ENCODE measurements around the gene PHC2. TPM values are rescaled to one million over a fixed set of nuclear protein-coding genes. Genes with fewer than 3 reads are reported as not detected.

The PHC2 gene
- total RNA-seq, 1 donor from 2014 or later, result 91.5 TPM

- H3K27ac Mint-ChIP-seq (ENCODE audit: unreplicated experiment), result no peak overlapping the region
- no peaks in the 10 kb centered on the region for H3K9me3 Mint-ChIP-seq (ENCODE audit: low read depth)
- DNase-seq (ENCODE audit: low spot score), result peak; percentile 72
- H3K4me1 Mint-ChIP-seq (ENCODE audit: low read depth), result peaks cover 11% of the 10 kb centered on the region
- H3K36me3 Mint-ChIP-seq (ENCODE audit: low read depth), result peaks cover 26% of the 10 kb centered on the region
- no peak for TF ChIP-seq CTCF (IDR thresholded peaks at IDR 0.05)
- no peak overlapping the region for H3K4me3 Mint-ChIP-seq (ENCODE audit: unreplicated experiment)
- H3K27me3 Mint-ChIP-seq (ENCODE audit: low read depth), result no peaks in the 10 kb centered on the region
Measured at GRCh38 chr1:33321178-33321577, 109.7 kb downstream of the PHC2 start.

GRCh38 chr1:33320619-33321165 lies 110.2 kb downstream of the PHC2 start, which contains the start of gene A3GALT2:
TSS of gene A3GALT2 (minus strand) at chr1:33321098. CDS start at chr1:33321098, 0 bp downstream.
- H3K4me1 Mint-ChIP-seq (ENCODE audit: low read depth), result peaks cover 15% of the 10 kb centered on the region
- peak; percentile 55 for DNase-seq (ENCODE audit: low spot score)
- H3K4me3 Mint-ChIP-seq (ENCODE audit: unreplicated experiment), result no peak within 1 kb of the TSS
- no peaks in the 10 kb centered on the region for H3K27me3 Mint-ChIP-seq (ENCODE audit: low read depth)
- no peaks in the 10 kb centered on the region for H3K9me3 Mint-ChIP-seq (ENCODE audit: low read depth)
- TF ChIP-seq CTCF (IDR thresholded peaks at IDR 0.05), result no peak
- peaks cover 21% of the 10 kb centered on the region for H3K36me3 Mint-ChIP-seq (ENCODE audit: low read depth)
- peak within 1 kb of the TSS; percentile 57 for H3K27ac Mint-ChIP-seq (ENCODE audit: unreplicated experiment)

- peak overlapping the region; percentile 57 for H3K27ac Mint-ChIP-seq (ENCODE audit: unreplicated experiment)
- H3K36me3 Mint-ChIP-seq (ENCODE audit: low read depth), result peaks cover 18% of the 10 kb centered on the region
- TF ChIP-seq CTCF (IDR thresholded peaks at IDR 0.05), result no peak
- no peaks in the 10 kb centered on the region for H3K9me3 Mint-ChIP-seq (ENCODE audit: low read depth)
- no peaks in the 10 kb centered on the region for H3K27me3 Mint-ChIP-seq (ENCODE audit: low read depth)
- peaks cover 15% of the 10 kb centered on the region for H3K4me1 Mint-ChIP-seq (ENCODE audit: low read depth)
- no peak overlapping the region for H3K4me3 Mint-ChIP-seq (ENCODE audit: unreplicated experiment)
- DNase-seq (ENCODE audit: low spot score), result peak; percentile 81
Measured at GRCh38 chr1:33319949-33320618, 110.8 kb downstream of the PHC2 start.

- Mint-ChIP-seq H3K4me3 (ENCODE audit: unreplicated experiment) (no peak overlapping the region), H3K27ac (ENCODE audit: unreplicated experiment) (no peak overlapping the region), H3K27me3 (ENCODE audit: low read depth) (no peaks in the 10 kb centered on the region), H3K9me3 (ENCODE audit: low read depth) (no peaks in the 10 kb centered on the region), H3K4me1 (ENCODE audit: low read depth) (peaks cover 15% of the 10 kb centered on the region), H3K36me3 (ENCODE audit: low read depth) (peaks cover 17% of the 10 kb centered on the region)
- DNase-seq (ENCODE audit: low spot score), result peak; percentile 68
- no peak for TF ChIP-seq CTCF (IDR thresholded peaks at IDR 0.05)
Measured at GRCh38 chr1:33319186-33319948, 111.5 kb downstream of the PHC2 start.

- TF ChIP-seq CTCF (IDR thresholded peaks at IDR 0.05), result no peak
- DNase-seq (ENCODE audit: low spot score), result no peak
- H3K36me3 Mint-ChIP-seq (ENCODE audit: low read depth), result peaks cover 9% of the 10 kb centered on the region
Measured at GRCh38 chr1:33317946-33318345, 112.9 kb downstream of the PHC2 start.

More at GRCh38 chr1:33317946-33318345, 112.9 kb downstream of the PHC2 start:
- Mint-ChIP-seq H3K4me3 (ENCODE audit: unreplicated experiment) (no peak overlapping the region), H3K27ac (ENCODE audit: unreplicated experiment) (peak overlapping the region; percentile 15), H3K4me1 (ENCODE audit: low read depth) (peaks cover 15% of the 10 kb centered on the region), H3K27me3 (ENCODE audit: low read depth) (no peaks in the 10 kb centered on the region), H3K9me3 (ENCODE audit: low read depth) (no peaks in the 10 kb centered on the region)

All from chondrocyte (in vitro differentiated cells).